GM04504 (cell line): Measurements from ENCODE around the gene RNF128.
A peak's percentile ranks its signal among the peaks of the same experiment; 100 is the strongest.
"Not testable (repeated sequence)": the region's sequence is repeated elsewhere in the genome, so short reads cannot be mapped to it uniquely, and the experiment has no call there.

Experiments
- DNase-seq: peaks from one replicate; pipeline ENCODE4 v3.0.0-alpha.2; 2012; ENCODE audit warnings: low read depth

RNF128 gene

GRCh38 chrX:106748377-106748776 is 21.9 kb downstream of the RNF128 start:
- no peak for DNase-seq

GRCh38 chrX:106751407-106751806 is 24.9 kb downstream of the RNF128 start:
- DNase-seq = no peak

GRCh38 chrX:106752101-106752678 is 25.7 kb downstream of the RNF128 start:
- DNase-seq = no peak

GRCh38 chrX:106769288-106769687 is 42.8 kb downstream of the RNF128 start:
- not testable (repeated sequence) for DNase-seq

- DNase-seq = no peak
Observed at GRCh38 chrX:106774981-106775380, 48.5 kb downstream of the RNF128 start.

- DNase-seq = no peak
Observed at GRCh38 chrX:106780264-106780663, 53.8 kb downstream of the RNF128 start.

GRCh38 chrX:106780664-106781377 is 54.3 kb downstream of the RNF128 start:
- DNase-seq = no peak

GRCh38 chrX:106783716-106784115 is 57.2 kb downstream of the RNF128 start:
- DNase-seq = no peak

GRCh38 chrX:106791495-106791894 is 65.0 kb downstream of the RNF128 start:
- no peak for DNase-seq

- DNase-seq = no peak
Observed at GRCh38 chrX:106802063-106802387, 75.5 kb downstream of the RNF128 start.

GRCh38 chrX:106802388-106803275 is 76.1 kb downstream of the RNF128 start, which contains the start of gene TBC1D8B:
Gene TBC1D8B (plus strand): TSS chrX:106802673. CDS start chrX:106802854, 181 bp downstream.
- DNase-seq = peak; percentile 80

- no peak for DNase-seq
Observed at GRCh38 chrX:106811131-106811910, 84.8 kb downstream of the RNF128 start.

GRCh38 chrX:106812930-106813329 is 86.4 kb downstream of the RNF128 start:
- DNase-seq = not testable (repeated sequence)

GRCh38 chrX:106814093-106814492 is 87.6 kb downstream of the RNF128 start:
- DNase-seq = not testable (repeated sequence)
